GM18505 (cell line): Measurements from ENCODE around the gene MED9.

ENCODE experiments used
- ATAC-seq: cut with Tn5 transposase; IDR thresholded peaks from one replicate; pipeline ENCODE4 v1.9.1; 2021; ENCODE audit not compliant: unreplicated experiment
- POLR2A ChIP-seq: IDR thresholded peaks from 4 replicates; pipeline ENCODE4 v1.6.1; 2011; ENCODE audit warnings: borderline replicate concordance; ENCODE audit not compliant: insufficient read depth, insufficient read length; ENCODE audit errors: extremely low read depth

Gene MED9

GRCh38 chr17:17497845-17498520, 21.2 kb downstream of the MED9 start:
- no peak for TF ChIP-seq POLR2A
- no peak for ATAC-seq

- ATAC-seq, result no peak
- no peak for TF ChIP-seq POLR2A
Observed at GRCh38 chr17:17498606-17499301, 22.0 kb downstream of the MED9 start.

DNA sequence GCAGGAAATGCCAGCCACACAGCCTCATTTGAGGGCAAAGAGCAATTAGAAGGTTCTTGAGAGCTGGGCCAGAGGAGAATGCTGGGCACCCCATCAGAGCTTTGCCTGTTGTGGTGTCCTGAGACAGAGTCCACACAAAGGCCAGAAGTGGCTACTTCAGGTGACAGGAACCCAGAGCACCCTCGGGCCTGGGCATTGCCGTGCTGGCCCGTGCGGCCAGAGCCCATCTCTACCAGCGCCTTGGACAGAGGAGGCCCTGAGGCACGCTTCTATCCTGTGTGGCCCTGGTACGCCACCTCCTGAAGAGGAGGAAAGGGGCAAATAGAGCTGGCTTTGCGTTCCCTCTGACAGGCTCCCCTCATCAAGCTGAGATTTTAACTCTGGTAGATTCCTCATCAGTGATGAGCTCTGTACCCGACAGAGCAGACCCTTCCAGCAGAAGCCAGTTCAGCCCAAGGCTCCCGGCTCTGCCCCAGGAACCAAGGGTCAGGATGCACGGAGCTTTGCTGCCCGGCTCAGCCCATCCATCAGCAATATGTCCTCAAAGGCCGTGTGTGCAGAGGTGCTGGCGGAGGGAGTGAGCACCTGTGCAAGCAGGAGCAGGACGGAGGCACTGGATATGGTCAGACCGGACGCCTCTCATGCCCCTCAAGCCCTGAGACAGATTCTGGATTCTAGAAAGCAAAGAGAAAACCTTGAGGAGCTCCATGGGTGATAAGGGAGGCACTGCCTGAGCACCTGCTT, 22.8 kb downstream of the MED9 start:
- TF ChIP-seq POLR2A, result no peak
- no peak for ATAC-seq

DNA sequence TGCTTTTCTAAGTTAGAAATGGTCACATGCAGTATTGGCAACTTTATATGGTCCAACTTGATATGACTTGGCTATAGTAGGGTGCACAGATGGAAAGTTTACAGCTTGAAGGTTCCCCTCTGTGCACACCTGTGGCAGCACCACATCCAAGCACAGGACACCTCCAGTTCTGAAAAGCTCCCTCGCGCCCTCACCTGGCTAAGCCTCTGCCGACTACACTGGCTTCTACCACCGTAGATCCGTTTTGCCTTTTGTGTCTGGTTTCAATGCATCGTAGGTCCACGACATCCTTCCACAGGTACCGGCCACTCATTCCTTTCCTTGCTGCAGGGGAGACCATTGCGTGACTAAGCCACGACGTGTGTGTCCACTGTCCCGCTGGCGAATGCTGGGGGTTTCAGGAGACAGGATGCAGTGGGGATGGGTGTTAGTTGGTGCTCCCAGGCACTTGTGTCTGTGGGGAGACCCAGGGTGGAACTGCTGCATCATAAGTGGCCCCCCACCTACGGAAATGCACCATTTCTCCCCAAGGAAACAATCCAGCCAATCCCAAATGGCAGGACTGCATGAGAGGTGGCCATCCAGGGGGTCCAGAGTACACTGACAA, 24.3 kb downstream of the MED9 start:
- no peak for ATAC-seq
- no peak for TF ChIP-seq POLR2A

- ATAC-seq, result no peak
- TF ChIP-seq POLR2A, result no peak
Observed at GRCh38 chr17:17502741-17503565, 26.2 kb downstream of the MED9 start.

DNA sequence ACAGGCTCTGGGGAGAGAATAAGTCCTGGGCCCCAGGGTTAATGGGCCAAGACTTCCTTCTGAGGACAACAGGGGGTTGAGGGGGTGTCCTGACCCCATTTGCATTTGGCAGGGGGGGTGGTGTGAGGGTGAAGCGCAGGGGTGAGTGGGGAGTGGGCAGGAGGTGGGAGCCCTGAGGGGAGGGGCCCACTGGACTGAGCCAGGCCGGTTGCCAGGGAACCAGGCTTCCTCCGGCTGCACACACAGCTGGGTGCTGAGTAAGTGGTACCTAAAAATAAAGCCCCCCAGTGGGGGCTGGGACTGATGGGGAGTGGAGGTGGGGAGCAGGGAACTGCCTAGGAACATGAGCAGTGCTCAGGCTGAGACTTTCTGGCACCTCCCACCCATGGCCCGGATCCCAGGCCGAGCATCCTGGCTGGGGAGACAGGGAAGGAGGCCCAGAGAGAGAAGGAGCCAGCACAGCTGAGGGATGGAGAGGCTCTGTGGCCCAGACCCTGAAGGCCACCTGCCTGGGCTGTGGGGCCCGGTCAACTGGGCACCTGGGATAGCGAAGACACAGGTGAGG, 26.8 kb downstream of the MED9 start:
- ATAC-seq, result no peak
- TF ChIP-seq POLR2A, result no peak

- no peak for TF ChIP-seq POLR2A
- no peak for ATAC-seq
Observed at GRCh38 chr17:17504341-17505140, 27.7 kb downstream of the MED9 start.

DNA sequence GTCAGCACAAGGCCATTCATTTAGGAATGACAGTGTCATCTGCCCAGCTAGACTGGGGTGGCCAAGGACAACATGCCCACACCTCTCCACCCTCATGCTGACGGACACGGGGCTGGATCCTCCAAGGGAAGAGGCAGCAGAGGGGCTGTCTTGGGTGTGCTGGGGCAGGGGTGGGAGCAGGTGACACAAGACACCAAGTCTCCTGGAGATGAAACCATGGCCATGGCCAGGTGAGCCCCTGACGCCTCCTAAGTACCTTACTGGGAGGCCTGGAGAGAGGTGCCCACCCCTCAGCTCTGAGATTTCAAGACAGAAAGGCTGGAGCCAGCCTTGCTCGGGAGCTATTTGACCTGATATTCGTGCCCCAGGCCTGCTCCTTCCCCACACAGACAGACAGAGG, 28.4 kb downstream of the MED9 start:
- no peak for ATAC-seq
- TF ChIP-seq POLR2A, result no peak

GRCh38 chr17:17505610-17506171, 28.9 kb downstream of the MED9 start:
- ATAC-seq, result no peak
- TF ChIP-seq POLR2A, result no peak

- ATAC-seq, result no peak
- TF ChIP-seq POLR2A, result no peak
Observed at GRCh38 chr17:17506181-17506741, 29.5 kb downstream of the MED9 start.

GRCh38 chr17:17506893-17507464, 30.2 kb downstream of the MED9 start:
- ATAC-seq, result no peak
- TF ChIP-seq POLR2A, result no peak

DNA sequence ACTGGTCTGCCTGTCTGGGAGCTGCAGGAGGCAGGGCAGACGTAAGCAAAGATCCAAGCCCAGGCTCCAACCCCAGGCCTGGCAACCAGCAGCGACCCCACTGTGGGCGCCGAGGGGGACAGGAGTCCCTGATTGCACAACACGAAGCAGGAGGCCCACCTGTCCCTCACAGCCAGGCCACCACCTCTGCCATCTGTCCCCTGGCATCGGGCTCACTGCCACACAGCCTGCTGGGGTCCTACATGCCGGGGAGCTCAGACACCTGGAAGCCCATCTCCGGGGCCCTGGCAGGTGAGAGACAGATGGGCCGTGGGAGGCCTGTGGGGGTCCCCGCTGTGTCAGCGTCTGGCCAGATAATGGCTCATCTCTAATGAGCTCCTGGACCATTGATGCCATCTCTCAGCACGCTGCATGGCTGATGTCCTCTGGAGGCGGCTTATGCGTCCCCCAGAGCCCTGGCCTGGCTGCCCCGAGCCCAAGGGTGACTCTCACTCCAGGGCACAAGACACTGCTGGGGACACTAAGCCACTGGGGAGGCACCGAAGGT, 30.7 kb downstream of the MED9 start:
- ATAC-seq, result no peak

More for the DNA sequence above, 30.7 kb downstream of the MED9 start:
- no peak for TF ChIP-seq POLR2A
